ENCODE results near the gene HTT. TPM values are rescaled to one million over a fixed set of nuclear protein-coding genes. Genes with fewer than 3 reads are reported as not detected.

Gene HTT
- total and polyA plus RNA-seq, 9 of the 15 experiments (the other 6 are each of a cell fraction or from before 2014, with no cell fraction given): 0.66 to 31.6 (median 14.7) TPM

GRCh38 chr4:3073158-3074077 is 1.1 kb upstream of the HTT start (continued):
- no peak for TF ChIP-seq POLR2AphosphoS5 (IDR thresholded peaks at IDR 0.05; ENCODE audit: control insufficient read depth, insufficient read depth, low read depth, low read length)
- TF ChIP-seq TFAP4 (CRISPR knock-in tag; IDR thresholded peaks at IDR 0.05; ENCODE audit: borderline replicate concordance): peak; percentile 30; the same call in 1 of the 2 replicates
- TF ChIP-seq ZKSCAN1 (IDR thresholded peaks at IDR 0.05; ENCODE audit: low read depth, low read length): no peak
- no peak for TF ChIP-seq E2F3 (CRISPR knock-in tag; IDR thresholded peaks at IDR 0.05)
- TF ChIP-seq BMI1 (IDR thresholded peaks at IDR 0.05; ENCODE audit: low read length): no peak
- TF ChIP-seq ARNT (IDR thresholded peaks at IDR 0.05): no peak
- TF ChIP-seq KLF16 (IDR thresholded peaks at IDR 0.05): no peak
- 0 out of 4 replicates have a peak, but pooled peaks of 1 of the 2 experiments have one; percentile 20 for TF ChIP-seq SIN3A (IDR thresholded peaks at IDR 0.05; ENCODE audit: borderline replicate concordance in 2 of 2, control insufficient read depth in 1 of 2, low read depth in 2 of 2, low read length in 2 of 2)
- no peak for TF ChIP-seq BRD9 (IDR thresholded peaks at IDR 0.05; ENCODE audit: low read depth, partially characterized antibody)
